Vagina (tissue), 2 donors: ENCODE data around the gene C16orf74.

Experiments
- POLR2A ChIP-seq, 2 donors: fragments of 450-650 bp; IDR thresholded peaks; one replicate each; pipeline ENCODE4 v1.6.1; 2017; ENCODE audit warnings: antibody characterized with exemption in 2 of 2, mild to moderate bottlenecking in 2 of 2, moderate library complexity in 2 of 2
- POLR2AphosphoS5 ChIP-seq, 2 donors: sonication (generic); formaldehyde crosslinking; IDR thresholded peaks; one replicate each; pipeline ENCODE4 v1.9.0; 2017; ENCODE audit warnings: antibody characterized with exemption in 2 of 2, mild to moderate bottlenecking in 2 of 2, low read depth in 1 of 2; ENCODE audit not compliant: insufficient read depth in 1 of 2
- TF ChIP-seq, protein P1 (sequence below), 3 experiments: fragments of 450-650 bp in 2 of 3; fragments of 200-600 bp in 1 of 3; sonication (generic) in 1 of 3; IDR thresholded peaks; one replicate each; pipeline ENCODE4 v1.5.1; 2017 to 2019; ENCODE audit warnings: antibody characterized with exemption in 3 of 3, mild to moderate bottlenecking in 2 of 3, moderate library complexity in 2 of 3

DNA sequence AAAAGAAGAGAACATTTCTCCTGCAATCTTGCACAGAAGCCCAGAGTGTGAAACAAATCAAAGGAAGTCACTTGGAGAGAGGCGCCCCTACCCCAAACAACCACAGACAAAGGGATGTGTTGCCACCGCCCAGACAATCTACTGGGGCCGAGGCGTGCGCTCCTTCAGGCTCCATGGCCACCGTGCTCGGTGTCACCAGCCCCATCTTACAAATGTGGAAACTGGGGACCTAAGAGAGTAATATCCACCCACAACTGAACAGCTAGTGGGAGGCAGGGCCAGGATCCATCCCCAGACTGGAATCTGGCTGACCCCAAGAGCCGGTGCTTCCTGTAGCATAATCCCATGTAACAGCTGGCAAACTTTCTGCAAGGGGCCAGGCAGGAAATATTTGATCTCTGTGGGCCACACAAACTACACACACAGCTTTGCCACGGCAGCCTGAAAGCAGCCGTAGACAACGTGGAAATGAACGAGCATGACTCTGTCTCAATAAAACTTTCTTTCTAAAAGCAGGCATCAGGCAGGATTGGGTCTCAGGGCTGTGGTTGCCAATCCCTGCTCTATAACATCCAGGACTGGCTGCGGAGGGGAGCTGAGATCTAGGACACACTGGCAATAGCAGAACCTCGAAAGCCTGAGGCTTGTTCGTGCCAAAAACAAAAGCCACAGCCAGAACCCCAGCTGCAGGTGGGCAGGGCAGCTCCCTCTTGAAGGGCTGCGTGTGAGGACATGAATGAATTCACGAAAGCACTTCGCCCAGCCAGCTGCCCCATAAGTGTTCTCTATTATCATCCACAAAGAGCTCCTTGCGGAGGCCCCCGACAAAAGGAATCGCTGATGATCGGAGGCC lies 35.5 kb downstream of the C16orf74 start:
- TF ChIP-seq, protein P1, sequence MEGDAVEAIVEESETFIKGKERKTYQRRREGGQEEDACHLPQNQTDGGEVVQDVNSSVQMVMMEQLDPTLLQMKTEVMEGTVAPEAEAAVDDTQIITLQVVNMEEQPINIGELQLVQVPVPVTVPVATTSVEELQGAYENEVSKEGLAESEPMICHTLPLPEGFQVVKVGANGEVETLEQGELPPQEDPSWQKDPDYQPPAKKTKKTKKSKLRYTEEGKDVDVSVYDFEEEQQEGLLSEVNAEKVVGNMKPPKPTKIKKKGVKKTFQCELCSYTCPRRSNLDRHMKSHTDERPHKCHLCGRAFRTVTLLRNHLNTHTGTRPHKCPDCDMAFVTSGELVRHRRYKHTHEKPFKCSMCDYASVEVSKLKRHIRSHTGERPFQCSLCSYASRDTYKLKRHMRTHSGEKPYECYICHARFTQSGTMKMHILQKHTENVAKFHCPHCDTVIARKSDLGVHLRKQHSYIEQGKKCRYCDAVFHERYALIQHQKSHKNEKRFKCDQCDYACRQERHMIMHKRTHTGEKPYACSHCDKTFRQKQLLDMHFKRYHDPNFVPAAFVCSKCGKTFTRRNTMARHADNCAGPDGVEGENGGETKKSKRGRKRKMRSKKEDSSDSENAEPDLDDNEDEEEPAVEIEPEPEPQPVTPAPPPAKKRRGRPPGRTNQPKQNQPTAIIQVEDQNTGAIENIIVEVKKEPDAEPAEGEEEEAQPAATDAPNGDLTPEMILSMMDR (IDR thresholded peaks at IDR 0.05) = no peak
- TF ChIP-seq POLR2A (IDR thresholded peaks at IDR 0.05) (no peak), POLR2AphosphoS5 (IDR thresholded peaks at IDR 0.05; ENCODE audit: insufficient read depth in 1 of 2, low read depth in 1 of 2) (no peak)
